GM18909 (cell line): ENCODE measurements around the gene MGAT5B.

Experiments
- ATAC-seq: cut with Tn5 transposase; IDR thresholded peaks from one replicate; pipeline ENCODE4 v1.9.1; 2021; ENCODE audit warnings: mild to moderate bottlenecking; ENCODE audit not compliant: unreplicated experiment, poor library complexity

The MGAT5B gene

DNA sequence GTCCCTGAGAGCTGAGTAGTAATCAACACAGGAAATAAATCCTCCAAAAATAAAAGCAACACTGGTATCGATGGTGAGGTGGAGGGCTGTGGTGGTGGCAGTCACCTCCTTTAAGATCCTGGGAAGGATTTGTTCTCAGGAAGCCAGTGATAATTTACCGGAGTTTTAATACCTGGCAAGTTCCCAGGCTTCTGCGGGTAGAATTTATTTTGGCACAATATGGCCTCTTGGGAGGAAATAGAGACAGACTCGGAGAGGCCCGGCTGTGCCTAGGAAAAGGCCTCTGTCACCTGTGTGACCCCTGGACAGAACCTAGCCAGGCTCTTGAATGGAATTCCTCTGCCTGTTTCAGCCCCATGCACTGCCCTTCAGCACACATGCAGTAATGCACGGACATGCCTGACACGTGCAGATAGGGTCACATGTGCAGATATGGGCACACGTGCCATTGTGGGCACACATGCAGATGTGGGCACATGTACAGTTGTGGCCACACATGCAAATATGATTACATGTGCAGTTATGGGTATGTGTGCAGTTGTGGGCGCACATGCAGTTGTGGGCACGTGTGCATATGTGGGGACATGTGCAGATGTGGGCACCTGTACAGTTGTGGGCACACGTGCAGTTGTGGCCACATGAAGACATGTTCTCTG, 33.5 kb downstream of the MGAT5B start:
- ATAC-seq, result no peak

- ATAC-seq, result no peak
These were observed 34.3 kb downstream of the MGAT5B start for GRCh38 chr17:76902476-76902875.

- no peak for ATAC-seq
These were observed 35.4 kb downstream of the MGAT5B start for GRCh38 chr17:76903631-76904030.

DNA sequence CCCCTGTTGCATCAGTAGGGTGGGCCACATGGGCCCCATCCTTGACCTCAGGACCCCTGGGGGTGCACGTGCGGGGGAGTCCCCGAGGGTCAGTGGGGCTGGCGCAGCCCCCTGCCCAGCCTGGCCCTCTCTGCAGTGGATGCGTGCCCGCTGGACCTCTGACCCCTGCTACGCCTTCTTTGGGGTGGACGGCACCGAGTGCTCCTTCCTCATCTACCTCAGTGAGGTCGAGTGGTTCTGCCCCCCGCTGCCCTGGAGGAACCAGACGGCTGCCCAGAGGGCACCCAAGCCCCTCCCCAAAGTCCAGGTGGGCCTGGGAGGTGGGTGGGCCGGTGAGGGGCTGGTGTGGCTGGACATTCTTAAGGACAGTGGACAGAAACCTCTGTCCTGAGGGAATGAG, 35.9 kb downstream of the MGAT5B start:
- ATAC-seq, result no peak

GRCh38 chr17:76905036-76905435, 36.8 kb downstream of the MGAT5B start:
- no peak for ATAC-seq

DNA sequence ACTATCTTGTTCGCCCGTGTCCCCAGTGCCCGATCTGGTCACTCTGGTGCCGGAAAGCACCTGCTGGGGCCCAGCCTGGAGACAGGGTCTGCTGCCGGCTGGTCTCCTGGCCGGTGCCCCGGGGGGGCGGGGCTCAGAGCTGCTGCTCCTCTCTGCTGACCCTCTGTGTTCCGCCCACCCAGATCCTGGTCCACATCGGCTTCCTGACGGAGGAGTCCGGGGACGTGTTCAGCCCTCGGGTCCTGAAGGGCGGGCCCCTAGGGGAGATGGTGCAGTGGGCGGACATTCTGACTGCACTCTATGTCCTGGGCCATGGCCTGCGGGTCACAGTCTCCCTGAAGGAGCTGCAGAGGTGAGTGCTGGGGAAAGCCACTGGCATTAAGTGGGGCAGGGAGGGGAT, 37.6 kb downstream of the MGAT5B start:
- no peak for ATAC-seq

DNA sequence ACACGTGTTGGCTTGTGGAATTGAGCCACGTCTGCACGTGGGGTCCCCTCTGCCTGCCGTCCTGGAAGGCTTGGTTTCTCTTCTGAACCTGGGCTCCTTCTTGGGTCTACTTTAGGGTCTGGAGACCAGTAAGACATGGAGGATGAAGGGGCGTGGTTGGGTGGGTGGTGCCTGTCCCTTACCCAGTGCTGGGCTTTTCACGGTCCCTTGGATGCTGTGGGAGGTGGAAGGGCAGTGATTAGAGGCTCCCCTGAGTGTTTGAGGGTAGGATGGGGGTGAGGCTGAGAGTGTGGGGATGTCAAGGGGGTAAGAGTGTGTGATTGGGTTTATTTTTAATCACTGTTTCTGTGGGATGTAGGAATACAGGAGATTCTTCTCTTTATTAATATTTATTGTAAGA, 38.3 kb downstream of the MGAT5B start:
- ATAC-seq, result no peak

GRCh38 chr17:76907352-76907751, 39.1 kb downstream of the MGAT5B start:
- no peak for ATAC-seq

GRCh38 chr17:76909971-76910760, 42.0 kb downstream of the MGAT5B start:
- no peak for ATAC-seq

DNA sequence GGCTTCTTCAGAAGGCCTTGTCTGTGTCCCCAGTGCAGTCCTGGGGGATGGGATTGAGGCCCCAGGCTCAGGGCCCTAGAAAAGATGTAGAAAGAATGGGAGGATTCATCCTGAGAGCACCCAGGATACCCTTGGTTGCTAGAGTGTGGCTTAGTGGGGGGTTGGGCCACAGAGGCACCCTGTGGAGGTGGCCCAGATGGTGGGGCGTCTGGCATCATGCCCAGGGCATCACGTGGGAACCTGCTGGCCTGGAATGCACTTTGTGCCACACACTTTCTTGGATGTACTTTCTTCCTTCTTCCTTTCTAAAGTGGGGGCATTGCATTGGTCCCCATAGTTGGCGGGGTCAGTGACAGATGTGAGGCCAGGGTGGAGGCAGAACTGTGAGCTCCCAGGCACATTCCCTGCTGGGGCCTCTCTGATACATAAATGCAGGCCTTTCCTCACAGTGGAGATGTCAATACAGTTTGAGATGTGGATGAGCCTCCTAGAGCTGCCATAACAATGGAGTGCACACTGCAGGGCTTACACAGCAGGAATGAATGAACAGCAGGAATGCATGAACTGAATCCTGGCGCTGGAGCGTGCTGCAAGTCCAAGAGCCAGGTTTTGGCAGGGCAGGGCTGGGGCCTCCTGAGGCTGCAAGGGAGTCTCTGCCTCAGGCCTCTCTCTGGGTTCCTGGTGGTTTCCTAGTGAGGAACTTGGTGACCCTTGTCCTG, 43.3 kb downstream of the MGAT5B start:
- no peak for ATAC-seq

DNA sequence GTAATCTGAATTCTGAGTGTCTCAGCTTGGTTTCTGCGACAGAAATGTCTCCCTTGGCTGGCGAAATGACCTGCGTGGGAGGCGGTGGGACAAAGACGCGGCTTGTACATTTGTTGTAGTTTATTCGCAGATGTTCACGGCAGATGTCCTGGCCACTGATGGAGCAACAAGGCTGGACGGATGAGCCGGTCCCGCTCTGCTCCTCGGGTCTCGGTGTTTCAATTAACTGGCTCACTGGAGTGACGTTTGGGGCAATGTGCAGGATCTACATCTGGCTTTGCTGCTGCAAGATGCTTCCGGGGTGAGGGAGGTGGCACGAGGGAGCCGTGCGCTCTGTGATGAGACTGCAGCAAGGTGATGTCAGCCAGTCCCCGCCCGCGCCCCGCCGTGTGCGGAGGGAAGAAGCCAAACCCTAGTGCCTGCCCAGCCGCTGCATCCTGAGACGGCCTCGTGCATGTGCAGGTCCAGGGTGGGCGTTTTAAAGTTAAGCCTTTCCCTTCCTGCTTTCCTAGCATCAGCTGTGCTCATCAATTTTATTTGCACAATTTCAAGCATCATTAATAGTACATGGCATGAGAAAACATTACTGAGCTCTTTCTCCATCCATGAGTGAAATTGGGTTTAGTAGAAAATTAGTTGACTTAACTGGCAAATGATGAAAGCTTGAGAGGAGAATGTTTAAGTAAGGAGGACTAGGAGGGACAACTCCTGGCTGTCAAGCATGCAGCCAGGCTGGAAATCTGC, 44.4 kb downstream of the MGAT5B start:
- ATAC-seq, result no peak

DNA sequence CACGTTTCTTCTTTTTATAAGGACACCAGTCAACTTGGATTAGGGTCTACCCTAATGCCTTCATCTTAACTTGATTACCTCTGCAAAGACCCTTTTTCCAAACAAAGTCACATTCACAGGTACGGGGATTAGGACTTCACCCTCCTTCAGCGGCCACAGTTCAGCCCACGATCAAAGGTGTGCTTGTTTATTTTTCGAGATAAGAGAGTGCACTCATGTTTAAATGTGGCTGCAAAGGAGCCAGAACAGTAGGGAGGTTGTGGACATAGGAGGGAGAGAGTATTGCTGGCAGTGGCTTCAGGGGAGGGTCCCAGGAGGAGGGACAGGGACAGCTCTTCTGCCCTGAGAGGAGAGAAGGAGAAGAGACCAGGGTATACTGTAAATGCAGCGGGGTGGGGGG, 46.7 kb downstream of the MGAT5B start:
- no peak for ATAC-seq

DNA sequence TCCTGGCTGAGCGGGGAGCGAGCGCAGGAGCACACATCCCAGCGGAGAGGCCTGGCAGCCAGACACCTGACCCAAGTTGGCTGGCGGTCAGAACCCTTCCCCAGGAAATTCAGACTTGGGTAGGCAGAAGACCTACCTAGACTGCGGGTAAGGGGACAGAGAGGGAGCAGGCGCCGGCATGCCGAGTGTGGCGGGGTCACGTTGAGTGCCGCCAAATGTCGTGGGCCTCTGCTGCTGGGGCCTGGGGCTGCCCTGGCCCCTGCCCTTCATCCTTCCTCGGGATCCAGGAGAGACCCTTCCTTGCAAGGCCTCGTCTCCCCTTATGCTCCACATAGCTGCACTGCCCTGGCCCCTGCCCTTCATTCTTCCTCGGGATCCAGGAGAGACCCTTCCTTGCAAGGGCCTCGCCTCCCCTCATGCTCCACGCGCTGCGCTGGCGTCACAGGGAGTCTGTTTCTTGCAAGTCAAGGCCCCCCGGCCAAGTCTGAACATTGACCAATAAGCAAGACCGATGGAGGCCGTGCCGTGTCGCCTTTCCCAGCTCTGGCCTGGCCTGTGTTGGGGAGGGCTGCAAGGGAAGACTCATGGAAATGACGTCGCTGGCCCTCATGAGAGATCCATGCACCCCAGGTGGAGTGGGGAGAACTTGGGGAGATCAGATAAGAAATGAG, 47.8 kb downstream of the MGAT5B start:
- ATAC-seq, result no peak

GRCh38 chr17:76917829-76918228, 49.6 kb downstream of the MGAT5B start:
- no peak for ATAC-seq

GRCh38 chr17:76918811-76919210, 50.6 kb downstream of the MGAT5B start:
- no peak for ATAC-seq

GRCh38 chr17:76920364-76921139, 52.3 kb downstream of the MGAT5B start:
- ATAC-seq, result no peak

- ATAC-seq, result no peak
These were observed 53.3 kb downstream of the MGAT5B start for GRCh38 chr17:76921340-76922036.

GRCh38 chr17:76922084-76922483, 53.9 kb downstream of the MGAT5B start:
- no peak for ATAC-seq

DNA sequence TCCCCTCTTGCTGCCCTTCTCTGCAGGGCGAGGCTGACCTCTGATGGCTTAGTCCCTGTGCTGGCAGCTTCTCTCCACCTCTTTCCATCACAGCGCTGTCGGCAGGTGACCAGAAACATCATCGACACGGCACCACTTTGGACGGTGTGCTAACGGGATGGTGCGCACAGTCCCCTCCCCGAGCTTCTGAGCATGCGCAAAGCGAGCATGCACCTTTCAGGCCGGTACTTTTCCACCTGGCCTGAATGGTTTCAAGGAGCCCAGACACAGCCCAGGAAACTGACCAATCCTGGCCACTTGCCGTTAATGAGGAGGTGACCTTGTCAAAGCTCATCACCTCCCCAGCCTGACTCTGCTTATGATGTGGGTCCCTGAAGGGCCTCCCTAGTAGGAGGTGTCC, 54.8 kb downstream of the MGAT5B start:
- ATAC-seq, result no peak
